ENCODE results near the gene SRPK2. TPM values are rescaled to one million over a fixed set of nuclear protein-coding genes. Genes with fewer than 3 reads are reported as not detected.
A peak's percentile ranks its signal among the peaks of the same experiment; 100 is the strongest.
"Not testable (repeated sequence)": the region's sequence is repeated elsewhere in the genome, so short reads cannot be mapped to it uniquely, and the experiment has no call there.

SRPK2 gene
- total and polyA plus RNA-seq, 5 donors, result 10.4 to 32.4 (median 31.3) TPM

DNA sequence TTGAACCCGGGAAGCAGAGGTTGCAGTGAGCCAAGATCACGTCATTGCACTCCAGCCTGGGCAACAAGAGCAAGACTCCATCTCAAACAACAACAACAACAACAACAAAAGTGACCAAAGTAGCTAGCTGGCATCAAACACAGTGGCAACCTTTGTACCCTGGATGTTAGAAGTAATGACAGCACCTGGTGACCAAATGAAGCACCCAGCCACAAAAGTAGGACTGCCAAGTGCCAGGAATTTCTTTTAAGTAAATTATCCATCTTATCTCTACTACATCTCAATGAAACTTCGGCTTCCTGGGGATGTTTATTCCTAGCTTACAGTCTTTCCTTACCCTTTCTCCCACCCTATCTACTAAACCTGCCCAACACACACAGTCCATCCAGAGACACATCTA, 18.8 kb downstream of the SRPK2 start:
- Histone ChIP-seq H3K4me3 (ENCODE audit: low read length) (no peak overlapping the region), H3K27ac (ENCODE audit: low read length) (no peak overlapping the region), H3K4me1 (ENCODE audit: control insufficient read depth, insufficient read depth, low read length) (peaks cover 2% of the 10 kb centered on the region), H3K9me3 (ENCODE audit: control insufficient read depth, low read length) (no peaks in the 10 kb centered on the region), H3K27me3 (ENCODE audit: control insufficient read depth, insufficient read depth) (no peaks in the 10 kb centered on the region)
- WGBS, result 71% methylated on average over 3 of the region's 3 CpGs
- DNase-seq (no peak), ATAC-seq (no peak)
- intact Hi-C loops (cut with DNase I), result no loop called here

DNA sequence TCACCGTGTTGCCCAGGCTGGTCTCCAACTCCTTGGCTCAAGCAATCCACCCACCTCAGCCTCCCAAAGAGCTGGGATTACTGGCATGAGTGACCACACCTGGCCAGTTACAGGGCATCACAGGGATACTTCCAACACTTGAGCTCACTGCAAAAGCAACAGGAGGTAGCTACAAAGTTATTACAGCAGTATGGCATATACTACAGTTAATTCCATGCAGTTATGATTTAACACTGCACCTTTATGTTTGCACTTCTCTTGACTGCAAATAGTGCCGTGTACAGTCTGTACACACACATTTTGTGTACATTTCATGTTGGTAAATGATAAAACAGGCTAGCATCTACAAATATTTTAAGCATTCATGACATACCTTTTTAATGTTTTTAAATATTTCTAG, 21.3 kb downstream of the SRPK2 start:
- WGBS, result 86% methylated on average over 2 of the region's 2 CpGs

GRCh38 chr7:105365541-105366534, 22.9 kb downstream of the SRPK2 start:
- 93% methylated on average over 25 of the region's 25 CpGs for WGBS
- intact Hi-C loops (cut with DNase I), result no loop called here
- DNase-seq, result no peak
- ATAC-seq, result no peak
- H3K4me3 ChIP-seq (ENCODE audit: low read length), result no peak overlapping the region
- no peaks in the 10 kb centered on the region for H3K9me3 ChIP-seq (ENCODE audit: control insufficient read depth, low read length)
- no peaks in the 10 kb centered on the region for H3K4me1 ChIP-seq (ENCODE audit: control insufficient read depth, insufficient read depth, low read length)
- H3K27ac ChIP-seq (ENCODE audit: low read length), result no peak overlapping the region
- no peaks in the 10 kb centered on the region for H3K27me3 ChIP-seq (ENCODE audit: control insufficient read depth, insufficient read depth)

More for the DNA sequence above, 21.3 kb downstream of the SRPK2 start:
- H3K27ac ChIP-seq (ENCODE audit: low read length), result no peak overlapping the region
- H3K9me3 ChIP-seq (ENCODE audit: control insufficient read depth, low read length), result no peaks in the 10 kb centered on the region
- H3K4me3 ChIP-seq (ENCODE audit: low read length), result no peak overlapping the region
- H3K4me1 ChIP-seq (ENCODE audit: control insufficient read depth, insufficient read depth, low read length), result no peaks in the 10 kb centered on the region
- DNase-seq (no peak), ATAC-seq (no peak)
- intact Hi-C loops (cut with DNase I), result no loop called here
- no peaks in the 10 kb centered on the region for H3K27me3 ChIP-seq (ENCODE audit: control insufficient read depth, insufficient read depth)

- no peak overlapping the region for H3K27ac ChIP-seq (ENCODE audit: low read length)
- ATAC-seq, result peak; percentile 33 to 65
- 97% methylated on average over 3 of the region's 3 CpGs for WGBS
- intact Hi-C loops (cut with DNase I), result no loop called here
- no peak overlapping the region for H3K4me3 ChIP-seq (ENCODE audit: low read length)
- DNase-seq, result no peak
- H3K4me1 ChIP-seq (ENCODE audit: control insufficient read depth, insufficient read depth, low read length), result peaks cover 1% of the 10 kb centered on the region
- H3K27me3 ChIP-seq (ENCODE audit: control insufficient read depth, insufficient read depth), result no peaks in the 10 kb centered on the region
- no peaks in the 10 kb centered on the region for H3K9me3 ChIP-seq (ENCODE audit: control insufficient read depth, low read length)
Measured at GRCh38 chr7:105364684-105365083, 24.0 kb downstream of the SRPK2 start.

- WGBS, result 99% methylated on average over 6 of the region's 6 CpGs
- ATAC-seq; DNase-seq; H3K27ac ChIP-seq (ENCODE audit: low read length); H3K4me1 ChIP-seq (ENCODE audit: control insufficient read depth, insufficient read depth, low read length); H3K4me3 ChIP-seq (ENCODE audit: low read length); H3K27me3 ChIP-seq (ENCODE audit: control insufficient read depth, insufficient read depth); H3K9me3 ChIP-seq (ENCODE audit: control insufficient read depth, low read length); intact Hi-C loops (cut with DNase I): not testable (repeated sequence)
Measured at GRCh38 chr7:105363657-105364056, 25.1 kb downstream of the SRPK2 start.

DNA sequence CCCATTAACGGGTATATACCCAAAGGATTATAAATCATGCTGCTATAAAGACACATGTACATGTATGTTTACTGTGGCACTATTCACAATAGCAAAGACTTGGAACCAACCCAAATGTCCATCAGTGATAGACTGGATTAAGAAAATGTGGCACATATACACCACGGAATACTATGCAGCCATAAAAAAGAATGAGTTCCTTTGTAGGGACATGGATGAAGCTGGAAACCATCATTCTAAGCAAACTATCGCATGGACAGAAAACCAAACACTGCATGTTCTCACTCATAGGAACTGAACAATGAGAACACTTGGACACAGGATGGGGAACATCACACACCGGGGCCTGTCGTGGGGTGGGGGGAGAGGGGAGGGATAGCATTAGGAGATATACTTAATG, 26.0 kb downstream of the SRPK2 start:
- ATAC-seq; H3K9me3 ChIP-seq (ENCODE audit: control insufficient read depth, low read length); intact Hi-C loops (cut with DNase I); H3K4me3 ChIP-seq (ENCODE audit: low read length); H3K27me3 ChIP-seq (ENCODE audit: control insufficient read depth, insufficient read depth); H3K27ac ChIP-seq (ENCODE audit: low read length); DNase-seq; H3K4me1 ChIP-seq (ENCODE audit: control insufficient read depth, insufficient read depth, low read length): not testable (repeated sequence)
- whole genome bisulfite sequencing, result 96% methylated on average over 5 of the region's 5 CpGs

DNA sequence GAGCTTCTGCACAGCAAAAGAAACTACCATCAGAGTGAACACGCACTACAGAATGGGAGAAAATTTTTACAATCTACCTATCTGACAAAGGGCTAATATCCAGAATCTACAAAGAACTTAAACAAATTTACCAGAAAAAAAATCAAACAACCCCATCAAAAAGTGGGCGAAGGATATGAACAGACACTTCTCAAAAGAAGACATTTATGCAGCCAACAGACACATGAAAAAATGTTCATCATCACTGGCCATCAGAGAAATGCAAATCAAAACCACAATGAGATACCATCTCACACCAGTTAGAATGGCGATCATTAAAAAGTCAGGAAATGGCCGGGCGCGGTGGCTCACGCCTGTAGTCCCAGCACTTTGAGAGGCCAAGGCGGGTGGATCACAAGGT, 26.7 kb downstream of the SRPK2 start:
- ATAC-seq; H3K4me3 ChIP-seq (ENCODE audit: low read length); intact Hi-C loops (cut with DNase I); H3K4me1 ChIP-seq (ENCODE audit: control insufficient read depth, insufficient read depth, low read length); H3K9me3 ChIP-seq (ENCODE audit: control insufficient read depth, low read length); H3K27ac ChIP-seq (ENCODE audit: low read length); H3K27me3 ChIP-seq (ENCODE audit: control insufficient read depth, insufficient read depth): not testable (repeated sequence)
- WGBS, result 96% methylated on average over 8 of the region's 8 CpGs
- DNase-seq, result peak in 1 of 3 donors; percentile 24

DNA sequence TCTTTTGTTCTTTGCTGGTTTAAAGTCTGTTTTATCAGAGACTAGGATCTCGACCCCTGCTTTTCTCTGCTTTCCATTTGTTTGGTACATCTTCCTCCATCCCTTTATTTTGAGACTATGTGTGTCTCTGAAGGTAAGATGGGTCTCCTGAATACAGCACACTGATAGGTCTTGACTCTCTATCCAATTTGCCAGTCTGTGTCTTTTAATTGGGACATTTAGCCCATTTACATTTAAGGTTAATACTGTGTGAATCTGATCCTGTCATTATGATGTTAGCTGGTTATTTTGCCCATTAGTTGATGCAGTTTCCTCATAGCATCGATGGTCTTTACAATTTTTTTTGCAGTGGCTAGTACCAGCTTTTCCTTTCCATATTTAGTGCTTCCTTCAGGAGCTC, 28.6 kb downstream of the SRPK2 start:
- ATAC-seq; H3K27me3 ChIP-seq (ENCODE audit: control insufficient read depth, insufficient read depth); intact Hi-C loops (cut with DNase I); DNase-seq; H3K4me1 ChIP-seq (ENCODE audit: control insufficient read depth, insufficient read depth, low read length); H3K4me3 ChIP-seq (ENCODE audit: low read length); H3K9me3 ChIP-seq (ENCODE audit: control insufficient read depth, low read length); H3K27ac ChIP-seq (ENCODE audit: low read length): not testable (repeated sequence)
- WGBS, result 90% methylated on average over 2 of the region's 2 CpGs

GRCh38 chr7:105355701-105356100, 33.0 kb downstream of the SRPK2 start:
- no peak for ATAC-seq
- no peaks in the 10 kb centered on the region for H3K9me3 ChIP-seq (ENCODE audit: control insufficient read depth, low read length)
- no peak overlapping the region for H3K27ac ChIP-seq (ENCODE audit: low read length)
- peak in 1 of 3 donors; percentile 11 for DNase-seq
- H3K4me1 ChIP-seq (ENCODE audit: control insufficient read depth, insufficient read depth, low read length), result peaks cover 15% of the 10 kb centered on the region
- 88% methylated on average over 6 of the region's 6 CpGs for WGBS
- no peaks in the 10 kb centered on the region for H3K27me3 ChIP-seq (ENCODE audit: control insufficient read depth, insufficient read depth)
- H3K4me3 ChIP-seq (ENCODE audit: low read length), result no peak overlapping the region
- intact Hi-C loops (cut with DNase I), result no loop called here

DNA sequence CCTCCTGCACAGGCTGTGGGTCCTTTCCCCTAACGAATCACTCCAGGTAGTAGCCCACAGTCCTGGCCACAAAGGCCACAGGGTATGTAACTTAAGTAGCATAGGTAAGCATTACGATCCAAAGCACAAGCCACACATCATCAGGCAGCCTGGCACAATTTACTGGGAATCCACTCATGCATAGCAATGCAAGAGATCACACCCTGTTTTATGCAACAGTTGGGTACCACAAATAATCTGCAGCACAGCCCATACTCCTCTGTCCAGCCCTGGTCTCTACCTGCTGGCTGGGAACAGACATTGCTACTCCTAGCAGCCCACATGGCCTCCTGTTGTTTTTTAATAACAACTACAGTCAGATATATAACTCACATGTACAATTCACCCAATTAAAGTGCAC, 34.3 kb downstream of the SRPK2 start:
- ATAC-seq (no peak), DNase-seq (peak in 1 of 3 donors; percentile 27)
- Histone ChIP-seq H3K27ac (ENCODE audit: low read length) (no peak overlapping the region), H3K4me3 (ENCODE audit: low read length) (no peak overlapping the region), H3K4me1 (ENCODE audit: control insufficient read depth, insufficient read depth, low read length) (peaks cover 14% of the 10 kb centered on the region), H3K9me3 (ENCODE audit: control insufficient read depth, low read length) (no peaks in the 10 kb centered on the region), H3K27me3 (ENCODE audit: control insufficient read depth, insufficient read depth) (no peaks in the 10 kb centered on the region)
- intact Hi-C loops (cut with DNase I), result no loop called here
- WGBS, result 88% methylated on average over 2 of the region's 2 CpGs

GRCh38 chr7:105353752-105354328, 34.9 kb downstream of the SRPK2 start:
- intact Hi-C loops (cut with DNase I), result no loop called here
- Histone ChIP-seq H3K4me3 (ENCODE audit: low read length) (no peak overlapping the region), H3K27ac (ENCODE audit: low read length) (peak overlapping the region; percentile 8), H3K27me3 (ENCODE audit: control insufficient read depth, insufficient read depth) (no peaks in the 10 kb centered on the region), H3K4me1 (ENCODE audit: control insufficient read depth, insufficient read depth, low read length) (peaks cover 14% of the 10 kb centered on the region), H3K9me3 (ENCODE audit: control insufficient read depth, low read length) (no peaks in the 10 kb centered on the region)
- DNase-seq (peak; percentile 57 to 79 (median 77)), ATAC-seq (peak; percentile 59 to 69)
- 30% methylated on average over 5 of the region's 5 CpGs for WGBS
